Measurements from ENCODE around the gene SCLY. TPM values are rescaled to one million over a fixed set of nuclear protein-coding genes. Genes with fewer than 3 reads are reported as not detected.

The SCLY gene
- total and polyA plus RNA-seq, 4 experiments from 2014 or later = 17.7 to 37.9 (median 27.4) TPM

GRCh38 chr2:238040918-238041317 lies 19.9 kb upstream of the SCLY start:
- Histone ChIP-seq H3K4me3 (ENCODE audit: low read length in 2 of 2) (no peak overlapping the region), H3K27me3 (ENCODE audit: insufficient read depth, low read length) (no peaks in the 10 kb centered on the region), H3K9me3 (ENCODE audit: control insufficient read depth in 1 of 2, low read length in 2 of 2) (no peaks in the 10 kb centered on the region), H3K4me1 (ENCODE audit: insufficient read depth, low read length) (no peaks in the 10 kb centered on the region), H3K27ac (ENCODE audit: low read depth, low read length) (no peak overlapping the region), H3K36me3 (ENCODE audit: insufficient read depth, low read length) (peaks cover 36% of the 10 kb centered on the region)
- H3K9me3 Mint-ChIP-seq = peaks cover 0 to 2% (median 0%) of the 10 kb centered on the region in 8 donors
- intact Hi-C loops (cut with micrococcal nuclease) = no loop called here
- H3K4me3 Mint-ChIP-seq = no peak overlapping the region
- H3K36me3 Mint-ChIP-seq = peaks cover 67 to 74% of the 10 kb centered on the region in 2 donors
- POLR2A ChIA-PET (ENCODE audit: partially characterized antibody) = interaction anchor here (1.0 kb wide), 1 partner anchor 21 kb away, joined by 3 read pairs; no protein-coding TSS in a partner anchor
- H3K27me3 Mint-ChIP-seq = no peaks in the 10 kb centered on the region
- H3K27ac Mint-ChIP-seq = peak overlapping the region in 1 of 7 donors; percentile 79
- DNase-seq = no peak
- H3K4me1 Mint-ChIP-seq = peaks cover 0 to 7% (median 4%) of the 10 kb centered on the region in 4 donors
- CTCF ChIA-PET (ENCODE audit: partially characterized antibody) = interaction anchor here (0.6 kb wide), 1 partner anchor 106 kb away, joined by 3 read pairs; no protein-coding TSS in a partner anchor

GRCh38 chr2:238042090-238042489 lies 18.7 kb upstream of the SCLY start:
- intact Hi-C loops (cut with micrococcal nuclease) = loop anchor here (2.0 kb wide), 1 partner anchor 19 kb away; the partner anchor contains the start of gene SCLY
- Mint-ChIP-seq H3K36me3 (peaks cover 70 to 75% of the 10 kb centered on the region in 2 donors), H3K27ac (peak overlapping the region in 2 of 7 donors; percentile 13 to 42), H3K4me1 (peaks cover 0 to 7% (median 4%) of the 10 kb centered on the region in 4 donors), H3K27me3 (no peaks in the 10 kb centered on the region), H3K9me3 (peaks cover 0 to 6% (median 3%) of the 10 kb centered on the region in 8 donors), H3K4me3 (no peak overlapping the region)
- Histone ChIP-seq H3K4me3 (ENCODE audit: low read length in 2 of 2) (no peak overlapping the region), H3K27me3 (ENCODE audit: insufficient read depth, low read length) (no peaks in the 10 kb centered on the region), H3K4me1 (ENCODE audit: insufficient read depth, low read length) (no peaks in the 10 kb centered on the region), H3K9me3 (ENCODE audit: control insufficient read depth in 1 of 2, low read length in 2 of 2) (no peaks in the 10 kb centered on the region), H3K27ac (ENCODE audit: low read depth, low read length) (no peak overlapping the region), H3K36me3 (ENCODE audit: insufficient read depth, low read length) (peaks cover 32% of the 10 kb centered on the region)
- POLR2A ChIA-PET (ENCODE audit: partially characterized antibody) = no interaction called here
- CTCF ChIA-PET (ENCODE audit: partially characterized antibody) = no interaction called here
- no peak for DNase-seq

- Mint-ChIP-seq H3K27me3 (no peaks in the 10 kb centered on the region), H3K9me3 (peaks cover 0 to 16% (median 11%) of the 10 kb centered on the region in 8 donors), H3K36me3 (peaks cover 71 to 72% of the 10 kb centered on the region in 2 donors), H3K27ac (peak overlapping the region in 2 of 7 donors; percentile 13 to 23), H3K4me1 (peaks cover 0 to 7% (median 4%) of the 10 kb centered on the region in 4 donors), H3K4me3 (peak overlapping the region in 1 of 8 donors; percentile 48)
- H3K27ac ChIP-seq (ENCODE audit: low read depth, low read length) = no peak overlapping the region
- no peak for DNase-seq
- H3K9me3 ChIP-seq (ENCODE audit: control insufficient read depth in 1 of 2, low read length in 2 of 2) = no peaks in the 10 kb centered on the region
- H3K4me3 ChIP-seq (ENCODE audit: low read length in 2 of 2) = no peak overlapping the region
- ChIA-PET CTCF (ENCODE audit: partially characterized antibody) (no interaction called here), POLR2A (ENCODE audit: partially characterized antibody) (interaction anchor here (1.1 kb wide), 1 partner anchor 18 kb away, joined by 3 read pairs; the partner anchor contains the start of gene SCLY)
- no peaks in the 10 kb centered on the region for H3K4me1 ChIP-seq (ENCODE audit: insufficient read depth, low read length)
- peaks cover 29% of the 10 kb centered on the region for H3K36me3 ChIP-seq (ENCODE audit: insufficient read depth, low read length)
- no peaks in the 10 kb centered on the region for H3K27me3 ChIP-seq (ENCODE audit: insufficient read depth, low read length)
- intact Hi-C loops (cut with micrococcal nuclease) = loop anchor here (2.0 kb wide), 1 partner anchor 18 kb away; the partner anchor contains the start of gene SCLY
Observed at GRCh38 chr2:238042849-238043584, 17.8 kb upstream of the SCLY start.

GRCh38 chr2:238043851-238044250 lies 16.9 kb upstream of the SCLY start:
- CTCF ChIA-PET (ENCODE audit: partially characterized antibody) = no interaction called here
- POLR2A ChIA-PET (ENCODE audit: partially characterized antibody) = interaction anchor here (1.1 kb wide), 1 partner anchor 17 kb away, joined by 3 read pairs; the partner anchor contains the start of gene SCLY

GRCh38 chr2:238045575-238045974 lies 15.2 kb upstream of the SCLY start:
- Histone ChIP-seq H3K9me3 (ENCODE audit: control insufficient read depth in 1 of 2, low read length in 2 of 2) (no peaks in the 10 kb centered on the region), H3K4me1 (ENCODE audit: insufficient read depth, low read length) (no peaks in the 10 kb centered on the region), H3K27me3 (ENCODE audit: insufficient read depth, low read length) (no peaks in the 10 kb centered on the region), H3K27ac (ENCODE audit: low read depth, low read length) (no peak overlapping the region), H3K4me3 (ENCODE audit: low read length in 2 of 2) (no peak overlapping the region), H3K36me3 (ENCODE audit: insufficient read depth, low read length) (peaks cover 15% of the 10 kb centered on the region)
- H3K36me3 Mint-ChIP-seq = peaks cover 58 to 70% of the 10 kb centered on the region in 2 donors
- POLR2A ChIA-PET (ENCODE audit: partially characterized antibody) = no interaction called here
- H3K9me3 Mint-ChIP-seq = peaks cover 0 to 27% (median 19%) of the 10 kb centered on the region in 8 donors
- DNase-seq = no peak
- CTCF ChIA-PET (ENCODE audit: partially characterized antibody) = no interaction called here
- H3K4me1 Mint-ChIP-seq = peaks cover 0 to 7% (median 4%) of the 10 kb centered on the region in 4 donors
- intact Hi-C loops (cut with micrococcal nuclease) = no loop called here
- no peaks in the 10 kb centered on the region for H3K27me3 Mint-ChIP-seq
- H3K27ac Mint-ChIP-seq = no peak overlapping the region
- no peak overlapping the region for H3K4me3 Mint-ChIP-seq

More at GRCh38 chr2:238043851-238044250, 16.9 kb upstream of the SCLY start:
- Mint-ChIP-seq H3K9me3 (peaks cover 0 to 24% (median 17%) of the 10 kb centered on the region in 8 donors), H3K27me3 (no peaks in the 10 kb centered on the region), H3K4me3 (no peak overlapping the region), H3K36me3 (peaks cover 69 to 74% of the 10 kb centered on the region in 2 donors), H3K27ac (no peak overlapping the region), H3K4me1 (peaks cover 0 to 7% (median 4%) of the 10 kb centered on the region in 4 donors)
- H3K4me3 ChIP-seq (ENCODE audit: low read length in 2 of 2) = no peak overlapping the region
- H3K27ac ChIP-seq (ENCODE audit: low read depth, low read length) = no peak overlapping the region
- no peak for DNase-seq
- H3K27me3 ChIP-seq (ENCODE audit: insufficient read depth, low read length) = no peaks in the 10 kb centered on the region
- H3K9me3 ChIP-seq (ENCODE audit: control insufficient read depth in 1 of 2, low read length in 2 of 2) = no peaks in the 10 kb centered on the region
- intact Hi-C loops (cut with micrococcal nuclease) = loop anchor here (2.0 kb wide), 1 partner anchor 17 kb away; the partner anchor contains the start of gene SCLY
- H3K4me1 ChIP-seq (ENCODE audit: insufficient read depth, low read length) = no peaks in the 10 kb centered on the region
- H3K36me3 ChIP-seq (ENCODE audit: insufficient read depth, low read length) = peaks cover 29% of the 10 kb centered on the region

GRCh38 chr2:238046725-238047270 lies 14.0 kb upstream of the SCLY start:
- no peak for DNase-seq
- peak overlapping the region in 2 of 7 donors; percentile 47 to 57 for H3K27ac Mint-ChIP-seq
- no peak overlapping the region for H3K4me3 Mint-ChIP-seq
- Histone ChIP-seq H3K4me1 (ENCODE audit: insufficient read depth, low read length) (no peaks in the 10 kb centered on the region), H3K4me3 (ENCODE audit: low read length in 2 of 2) (no peak overlapping the region), H3K27ac (ENCODE audit: low read depth, low read length) (no peak overlapping the region), H3K9me3 (ENCODE audit: control insufficient read depth in 1 of 2, low read length in 2 of 2) (no peaks in the 10 kb centered on the region), H3K27me3 (ENCODE audit: insufficient read depth, low read length) (no peaks in the 10 kb centered on the region), H3K36me3 (ENCODE audit: insufficient read depth, low read length) (peaks cover 8% of the 10 kb centered on the region)
- peaks cover 47 to 57% of the 10 kb centered on the region in 2 donors for H3K36me3 Mint-ChIP-seq
- intact Hi-C loops (cut with micrococcal nuclease) = no loop called here
- H3K4me1 Mint-ChIP-seq = peaks cover 0 to 1% (median 0%) of the 10 kb centered on the region in 4 donors
- no peaks in the 10 kb centered on the region for H3K27me3 Mint-ChIP-seq
- ChIA-PET CTCF (ENCODE audit: partially characterized antibody) (interaction anchor here (0.9 kb wide), 1 partner anchor 10 kb away, joined by 3 read pairs; no protein-coding TSS in a partner anchor), POLR2A (ENCODE audit: partially characterized antibody) (interaction anchor here (0.6 kb wide), 1 partner anchor 1813 kb away, joined by 6 read pairs; no protein-coding TSS in a partner anchor)
- H3K9me3 Mint-ChIP-seq = peaks cover 0 to 27% (median 19%) of the 10 kb centered on the region in 8 donors
